Progenitor cell of endocrine pancreas (in vitro differentiated cells): ENCODE results near the gene FZR1. TPM values are rescaled to one million over a fixed set of nuclear protein-coding genes. Genes with fewer than 3 reads are reported as not detected.

Experiments
- DNase-seq: peaks from one replicate; pipeline ENCODE4 v3.0.0; 2021; ENCODE audit warnings: low spot score; ENCODE audit not compliant: unreplicated experiment
- H3K27ac Mint-ChIP-seq: 2 replicates; pipeline ENCODE4 v1.8.0; 2021; ENCODE audit warnings: mild to moderate bottlenecking, moderate library complexity, mixed read lengths
- H3K27me3 Mint-ChIP-seq: 2 replicates; pipeline ENCODE4 v1.8.0; 2021; ENCODE audit warnings: mixed read lengths
- H3K36me3 Mint-ChIP-seq: 2 replicates; pipeline ENCODE4 v1.8.0; 2022; ENCODE audit warnings: mixed read lengths; ENCODE audit not compliant: insufficient read depth
- H3K4me1 Mint-ChIP-seq: 2 replicates; pipeline ENCODE4 v1.8.0; 2021; ENCODE audit warnings: low read depth, mixed read lengths
- H3K4me3 Mint-ChIP-seq: 2 replicates; pipeline ENCODE4 v1.8.0; 2021; ENCODE audit warnings: low read depth, mild to moderate bottlenecking, moderate library complexity, mixed read lengths
- H3K9me3 Mint-ChIP-seq: 2 replicates; pipeline ENCODE4 v1.8.0; 2021; ENCODE audit warnings: low read depth, mixed read lengths
- CTCF ChIP-seq: fragments of 200-600 bp; sonication (generic); IDR thresholded peaks from one replicate; pipeline ENCODE4 v1.5.0; 2021; ENCODE audit warnings: antibody characterized with exemption, mild to moderate bottlenecking; ENCODE audit not compliant: unreplicated experiment
- total RNA-seq: library from RNA; stranded (reverse); gene quantifications from 2 replicates; pipeline ENCODE4 v1.2.1, GENCODE V29; 2021

Gene FZR1
- total RNA-seq, 1 donor from 2014 or later, result 70.5 TPM

GRCh38 chr19:3548606-3549005, 42.5 kb downstream of the FZR1 start:
- Mint-ChIP-seq H3K4me1 (no peaks in the 10 kb centered on the region), H3K36me3 (peaks cover 3% of the 10 kb centered on the region), H3K4me3 (no peak overlapping the region), H3K27ac (no peak overlapping the region), H3K9me3 (no peaks in the 10 kb centered on the region), H3K27me3 (no peaks in the 10 kb centered on the region)
- no peak for TF ChIP-seq CTCF
- DNase-seq, result no peak

- TF ChIP-seq CTCF, result no peak
- no peak for DNase-seq
- Mint-ChIP-seq H3K4me1 (no peaks in the 10 kb centered on the region), H3K4me3 (no peak overlapping the region), H3K36me3 (peaks cover 3% of the 10 kb centered on the region), H3K27me3 (no peaks in the 10 kb centered on the region), H3K27ac (no peak overlapping the region), H3K9me3 (no peaks in the 10 kb centered on the region)
Observed at GRCh38 chr19:3549816-3550215, 43.7 kb downstream of the FZR1 start.

GRCh38 chr19:3550947-3551791, 45.1 kb downstream of the FZR1 start:
- no peaks in the 10 kb centered on the region for H3K9me3 Mint-ChIP-seq
- no peak for DNase-seq
- H3K4me1 Mint-ChIP-seq, result peaks cover 2% of the 10 kb centered on the region
- peak overlapping the region; percentile 16 for H3K27ac Mint-ChIP-seq
- no peaks in the 10 kb centered on the region for H3K36me3 Mint-ChIP-seq
- no peak overlapping the region for H3K4me3 Mint-ChIP-seq
- no peaks in the 10 kb centered on the region for H3K27me3 Mint-ChIP-seq
- no peak for TF ChIP-seq CTCF

GRCh38 chr19:3551792-3552095, 45.6 kb downstream of the FZR1 start:
- no peak overlapping the region for H3K4me3 Mint-ChIP-seq

More at GRCh38 chr19:3551792-3552095, 45.6 kb downstream of the FZR1 start:
- no peaks in the 10 kb centered on the region for H3K27me3 Mint-ChIP-seq
- no peak for TF ChIP-seq CTCF
- no peak overlapping the region for H3K27ac Mint-ChIP-seq
- no peaks in the 10 kb centered on the region for H3K36me3 Mint-ChIP-seq
- peaks cover 8% of the 10 kb centered on the region for H3K4me1 Mint-ChIP-seq
- DNase-seq, result no peak
- no peaks in the 10 kb centered on the region for H3K9me3 Mint-ChIP-seq
